NCI-H187 treated with DMSO at 0.1 percent for 48 hours (cell line): ENCODE results near the gene SMARCC1.

Source experiments
- DNase-seq: peaks from one replicate; lab custom pipeline; 2025; lab: John Stamatoyannopoulos, UW

SMARCC1 gene

DNA sequence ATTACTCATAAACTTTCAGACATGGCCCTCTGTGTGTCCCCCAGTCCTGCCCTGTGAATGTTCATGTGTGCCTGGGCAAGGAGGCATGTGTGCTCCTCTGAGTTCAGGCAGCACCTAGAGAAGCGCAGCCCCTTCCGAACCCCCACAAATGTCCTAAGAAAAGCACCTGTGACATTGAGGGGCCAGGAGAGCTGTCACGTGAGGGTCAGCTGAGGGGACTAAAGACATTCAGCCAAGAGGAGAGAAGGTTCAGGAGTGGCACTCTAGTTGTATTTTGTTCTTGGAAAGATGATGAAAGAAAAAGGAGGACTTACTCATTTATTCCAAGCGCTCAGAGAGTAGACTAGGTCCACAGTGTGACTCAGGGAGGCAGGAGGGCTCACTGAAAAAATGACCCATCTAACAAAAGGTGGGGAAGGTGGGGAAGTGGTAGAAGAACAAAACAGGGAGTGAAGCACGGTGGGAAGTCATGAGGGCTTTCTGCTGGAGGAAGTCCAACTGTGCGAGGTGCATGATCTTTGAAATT lies 240.0 kb downstream of the SMARCC1 start:
- no peak for DNase-seq

GRCh38 chr3:47540281-47540680 lies 241.4 kb downstream of the SMARCC1 start:
- DNase-seq = no peak

- DNase-seq = no peak
Observed at GRCh38 chr3:47536967-47537366, 244.7 kb downstream of the SMARCC1 start.

DNA sequence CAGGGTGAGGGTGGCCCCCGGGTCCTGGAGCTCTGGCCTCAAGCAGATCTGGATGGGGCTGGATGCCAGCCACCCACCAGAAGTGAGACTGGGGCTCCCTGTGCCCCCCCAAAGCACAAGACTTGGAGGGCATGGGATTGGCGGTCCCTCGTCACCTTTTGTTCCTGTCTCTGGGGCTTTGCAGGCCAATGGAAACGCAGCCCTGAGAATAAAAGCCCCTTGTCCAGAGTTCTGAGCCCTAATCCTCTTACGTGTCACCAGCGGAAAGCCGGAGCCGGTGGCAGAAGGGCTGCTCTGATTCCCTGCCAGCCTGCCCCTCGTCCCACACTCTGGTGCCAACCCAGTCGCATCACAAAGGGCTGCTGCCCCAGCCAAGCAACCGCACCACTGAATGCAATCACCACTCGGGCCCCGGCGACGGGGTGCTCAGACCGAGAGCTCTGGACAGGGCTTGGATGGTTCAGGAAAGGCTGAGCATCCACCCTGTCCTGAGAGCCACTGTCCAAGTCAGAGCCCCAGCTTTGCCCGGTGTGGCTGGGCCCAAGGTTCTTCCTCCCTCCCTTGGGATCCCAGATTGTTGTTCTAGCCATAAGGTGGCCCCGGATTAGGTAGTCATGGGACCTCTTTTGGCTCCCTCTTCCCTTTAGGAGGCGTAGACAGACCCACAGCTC lies 245.3 kb downstream of the SMARCC1 start:
- no peak for DNase-seq
